Lower lobe of right lung (tissue), 2 donors: ENCODE results near the gene TC2N. TPM values are rescaled to one million over a fixed set of nuclear protein-coding genes. Genes with fewer than 3 reads are reported as not detected.

Experiments
- ATAC-seq, 2 donors: fragments of 200-7000 bp; cut with Tn5 transposase; one replicate each; pipeline ENCODE4 v1.9.1; 2020 to 2022; ENCODE audit warnings: mild to moderate bottlenecking in 2 of 2, moderate library complexity in 2 of 2
- DNase-seq: peaks from one replicate; pipeline ENCODE4 v3.0.0-alpha.2; 2020
- H3K27ac ChIP-seq: fragments of 200-600 bp; one replicate; pipeline ENCODE4 v1.8.0; 2022
- H3K27me3 ChIP-seq: fragments of 200-600 bp; one replicate; pipeline ENCODE4 v1.8.0; 2022; ENCODE audit warnings: low read depth
- H3K36me3 ChIP-seq: fragments of 200-600 bp; one replicate; pipeline ENCODE4 v1.8.0; 2022; ENCODE audit warnings: mild to moderate bottlenecking
- H3K4me1 ChIP-seq: fragments of 200-600 bp; one replicate; pipeline ENCODE4 v1.8.0; 2022
- H3K4me3 ChIP-seq: fragments of 200-600 bp; one replicate; pipeline ENCODE4 v1.8.0; 2022; ENCODE audit warnings: mild to moderate bottlenecking
- H3K9me3 ChIP-seq: fragments of 200-600 bp; one replicate; pipeline ENCODE4 v1.8.0; 2022
- CTCF ChIP-seq: fragments of 200-600 bp; IDR thresholded peaks from one replicate; pipeline ENCODE4 v1.8.0; 2022; ENCODE audit warnings: antibody characterized with exemption, mild to moderate bottlenecking
- intact Hi-C: fragments of 100-400 bp; cut with DNase I; formaldehyde crosslinking; loops from one replicate; pipeline ENCODE4 v1.11.0; 2022
- total RNA-seq: library from RNA; stranded (reverse); fragmentation: NEBNext Ultra II Directional; extraction: Animal tissue kit (Norgen Biotek cat#: 25700); gene quantifications from one replicate; pipeline ENCODE4 v1.2.1, GENCODE V29; 2021
- donor health status: DM: no; HTN: yes; CAD: no; lungs with severe emphysema.

TC2N gene
- total RNA-seq, 1 donor from 2014 or later, result 53.1 TPM

GRCh38 chr14:91893669-91894068 lies 26.3 kb upstream of the TC2N start:
- no peak for TF ChIP-seq CTCF

GRCh38 chr14:91893007-91893406 lies 25.7 kb upstream of the TC2N start:
- H3K9me3 ChIP-seq, result no peaks in the 10 kb centered on the region
- peak; percentile 39 for TF ChIP-seq CTCF
- intact Hi-C loops, result no loop called here
- H3K27me3 ChIP-seq, result no peaks in the 10 kb centered on the region
- H3K36me3 ChIP-seq, result no peaks in the 10 kb centered on the region
- no peak overlapping the region for H3K4me3 ChIP-seq
- ATAC-seq (no peak), DNase-seq (no peak)
- peaks cover 48% of the 10 kb centered on the region for H3K4me1 ChIP-seq
- no peak overlapping the region for H3K27ac ChIP-seq

More at GRCh38 chr14:91893669-91894068, 26.3 kb upstream of the TC2N start:
- Histone ChIP-seq H3K27me3 (no peaks in the 10 kb centered on the region), H3K4me3 (no peak overlapping the region), H3K27ac (no peak overlapping the region), H3K9me3 (no peaks in the 10 kb centered on the region), H3K4me1 (peaks cover 48% of the 10 kb centered on the region), H3K36me3 (no peaks in the 10 kb centered on the region)
- no peak for DNase-seq
- ATAC-seq, result no peak
- intact Hi-C loops, result no loop called here

- H3K27ac ChIP-seq, result peak overlapping the region; percentile 21
- peaks cover 36% of the 10 kb centered on the region for H3K4me1 ChIP-seq
- H3K9me3 ChIP-seq, result no peaks in the 10 kb centered on the region
- no peak overlapping the region for H3K4me3 ChIP-seq
- no peak for TF ChIP-seq CTCF
- H3K27me3 ChIP-seq, result no peaks in the 10 kb centered on the region
- H3K36me3 ChIP-seq, result no peaks in the 10 kb centered on the region
- no peak for ATAC-seq
- DNase-seq, result no peak
- intact Hi-C loops, result no loop called here
These were observed 24.4 kb upstream of the TC2N start for GRCh38 chr14:91891721-91892220.

GRCh38 chr14:91891101-91891500 lies 23.8 kb upstream of the TC2N start:
- no peak overlapping the region for H3K4me3 ChIP-seq
- DNase-seq (no peak), ATAC-seq (no peak)
- no peaks in the 10 kb centered on the region for H3K36me3 ChIP-seq
- H3K27ac ChIP-seq, result peak overlapping the region; percentile 31
- no peaks in the 10 kb centered on the region for H3K27me3 ChIP-seq
- TF ChIP-seq CTCF, result no peak
- H3K4me1 ChIP-seq, result peaks cover 33% of the 10 kb centered on the region
- intact Hi-C loops, result no loop called here
- H3K9me3 ChIP-seq, result no peaks in the 10 kb centered on the region

- intact Hi-C loops, result no loop called here
- DNase-seq (no peak), ATAC-seq (no peak)
- no peak for TF ChIP-seq CTCF
- Histone ChIP-seq H3K27me3 (no peaks in the 10 kb centered on the region), H3K9me3 (no peaks in the 10 kb centered on the region), H3K4me3 (no peak overlapping the region), H3K27ac (peak overlapping the region; percentile 67), H3K36me3 (no peaks in the 10 kb centered on the region), H3K4me1 (peaks cover 38% of the 10 kb centered on the region)
These were observed 23.0 kb upstream of the TC2N start for GRCh38 chr14:91890291-91890749.
